ENCODE results near the gene ORC2. TPM values are rescaled to one million over a fixed set of nuclear protein-coding genes. Genes with fewer than 3 reads are reported as not detected.
"Not testable (repeated sequence)": the region's sequence is repeated elsewhere in the genome, so short reads cannot be mapped to it uniquely, and the experiment has no call there.

Gene ORC2
- total RNA-seq, 2 experiments from 2014 or later: 49.2 to 52.6 TPM

GRCh38 chr2:200922439-200922838, 41.0 kb downstream of the ORC2 start:
- Mint-ChIP-seq H3K27ac (no peak overlapping the region), H3K4me1 (peaks cover 8% of the 10 kb centered on the region), H3K27me3 (no peaks in the 10 kb centered on the region), H3K4me3 (no peak overlapping the region), H3K9me3 (no peaks in the 10 kb centered on the region), H3K36me3 (ENCODE audit: low read depth) (peaks cover 48% of the 10 kb centered on the region)
- ChIA-PET POLR2A (no interaction called here), CTCF (interaction anchor here (1.6 to 1.8 kb wide), 2 partner anchors 19 to 41 kb away, joined by 4 to 6 read pairs; partner anchors contain the start of gene ORC2)
- no peak for DNase-seq

DNA sequence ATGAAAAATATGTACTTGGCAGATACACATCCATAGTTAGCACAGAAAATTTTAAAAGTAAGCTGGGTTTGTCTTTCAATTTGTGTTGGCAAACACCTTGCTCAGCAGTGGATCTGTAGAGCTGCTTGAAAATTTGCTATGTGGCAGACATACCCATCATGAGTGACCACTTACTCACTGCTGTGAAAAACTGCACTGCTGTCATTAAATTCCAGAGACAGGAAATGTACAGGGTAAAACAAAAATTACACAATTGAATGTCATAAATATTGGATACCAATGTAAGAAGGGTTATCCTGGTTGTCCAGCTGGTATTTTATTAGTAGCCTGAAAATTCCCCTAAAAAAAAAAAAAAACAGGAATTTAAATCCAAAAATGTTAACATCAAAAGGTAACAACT, 49.8 kb downstream of the ORC2 start:
- no peak for DNase-seq
- Mint-ChIP-seq H3K4me3 (no peak overlapping the region), H3K4me1 (no peaks in the 10 kb centered on the region), H3K9me3 (no peaks in the 10 kb centered on the region), H3K27ac (no peak overlapping the region), H3K36me3 (ENCODE audit: low read depth) (peaks cover 45% of the 10 kb centered on the region), H3K27me3 (no peaks in the 10 kb centered on the region)
- ChIA-PET POLR2A (no interaction called here), CTCF (interaction anchor here (0.6 to 1.4 kb wide), 5 partner anchors 12 to 239 kb away, joined by 3 to 4 read pairs (median 3); no protein-coding TSS in a partner anchor)

DNA sequence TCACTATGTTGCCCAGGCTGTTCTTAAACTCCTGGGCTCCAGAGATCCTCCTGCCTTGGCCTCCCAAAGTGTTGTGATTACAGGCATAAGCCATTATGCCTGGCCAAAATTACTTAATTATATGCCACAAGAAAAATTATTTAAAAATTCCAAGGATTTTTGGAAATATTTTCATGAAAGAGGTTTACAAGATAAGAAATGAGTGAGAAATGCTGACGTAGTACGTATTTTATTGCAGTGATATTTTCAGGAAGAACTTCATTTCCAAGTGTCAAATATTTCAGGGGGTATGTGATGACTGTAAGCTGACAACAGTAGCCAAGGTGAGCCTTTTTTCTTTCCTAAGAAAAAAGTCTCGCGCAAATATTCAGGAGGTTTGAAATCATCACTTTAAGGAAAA, 53.5 kb downstream of the ORC2 start:
- no peak for DNase-seq
- CTCF ChIA-PET: interaction anchor here (0.6 kb wide), 1 partner anchor 244 kb away, joined by 3 read pairs; no protein-coding TSS in a partner anchor
- POLR2A ChIA-PET: no interaction called here
- no peaks in the 10 kb centered on the region for H3K4me1 Mint-ChIP-seq
- no peaks in the 10 kb centered on the region for H3K27me3 Mint-ChIP-seq
- H3K36me3 Mint-ChIP-seq (ENCODE audit: low read depth): peaks cover 39% of the 10 kb centered on the region
- H3K9me3 Mint-ChIP-seq: no peaks in the 10 kb centered on the region
- H3K4me3 Mint-ChIP-seq: no peak overlapping the region
- no peak overlapping the region for H3K27ac Mint-ChIP-seq

DNA sequence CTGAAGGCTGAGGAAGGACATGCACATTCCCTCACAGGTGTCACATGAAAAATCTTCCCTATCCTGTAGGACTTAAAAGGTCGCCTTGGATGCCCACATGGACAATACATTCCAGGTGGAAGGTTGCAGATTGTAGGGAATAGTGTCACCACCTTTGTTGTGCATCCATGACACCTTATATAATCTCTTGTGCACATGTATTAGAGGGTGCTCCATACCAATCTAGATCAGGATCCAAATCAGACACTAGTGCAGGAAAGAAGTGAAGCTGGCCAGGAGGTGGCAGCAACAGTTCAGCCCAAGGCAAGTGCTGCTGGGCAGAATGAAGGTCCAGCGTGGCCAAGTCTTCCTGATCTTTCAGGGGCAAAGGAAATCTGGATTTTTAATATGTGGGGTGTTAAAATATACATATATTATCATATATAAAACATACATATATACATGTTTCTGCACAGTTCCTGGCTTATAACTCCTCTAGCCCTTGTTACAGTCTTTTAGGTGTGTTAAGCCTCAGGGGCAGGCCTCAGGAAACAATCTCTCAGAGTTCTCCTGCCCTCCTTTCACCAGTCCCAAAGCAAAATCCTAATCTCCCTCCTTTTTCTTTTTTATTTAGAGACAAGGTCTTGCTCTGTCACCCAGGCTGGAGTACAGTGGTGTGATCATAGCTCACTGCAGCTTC, 57.7 kb downstream of the ORC2 start:
- H3K27me3 Mint-ChIP-seq: no peaks in the 10 kb centered on the region
- peak; percentile 67 for DNase-seq
- POLR2A ChIA-PET: interaction anchor here (0.6 kb wide), 1 partner anchor 224 kb away, joined by 4 read pairs; no protein-coding TSS in a partner anchor
- H3K4me3 Mint-ChIP-seq: no peak overlapping the region
- CTCF ChIA-PET: interaction anchor here (0.6 to 3.4 kb wide), 19 partner anchors 8 to 1011 kb away, joined by 3 to 17 read pairs (median 4); partner anchors contain the start of gene CASP10
- no peaks in the 10 kb centered on the region for H3K9me3 Mint-ChIP-seq
- H3K27ac Mint-ChIP-seq: no peak overlapping the region
- H3K4me1 Mint-ChIP-seq: peaks cover 10% of the 10 kb centered on the region
- peaks cover 34% of the 10 kb centered on the region for H3K36me3 Mint-ChIP-seq (ENCODE audit: low read depth)

DNA sequence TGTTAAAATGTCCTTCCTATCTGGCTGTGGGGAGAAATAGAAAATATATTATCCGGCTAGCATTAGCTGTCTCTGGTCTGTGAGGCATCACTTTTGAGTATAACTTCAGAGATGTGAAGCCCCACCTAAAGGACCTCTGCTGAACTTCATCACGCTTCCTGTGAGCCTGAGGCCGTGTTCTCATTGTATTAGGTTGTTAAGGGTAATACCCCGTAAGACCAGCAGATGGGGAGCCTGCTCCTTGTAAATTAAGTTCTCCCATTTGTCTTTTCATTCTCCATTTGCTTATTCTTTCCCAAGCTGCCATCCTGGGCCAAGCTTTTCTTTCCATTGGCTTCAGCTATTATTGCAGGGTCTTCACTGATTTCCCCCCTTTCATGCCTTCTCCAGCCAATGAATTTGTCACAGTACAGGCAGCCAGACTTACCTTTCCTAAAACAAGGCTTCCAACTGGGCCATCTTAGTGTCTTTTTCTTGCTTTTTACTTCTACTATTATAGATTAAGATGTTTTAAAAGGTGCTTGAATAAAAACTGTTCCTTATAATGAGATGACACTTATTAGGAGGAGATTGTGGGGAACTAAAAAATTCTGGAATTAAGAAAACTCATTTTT, 61.9 kb downstream of the ORC2 start:
- Mint-ChIP-seq H3K9me3 (no peaks in the 10 kb centered on the region), H3K27ac (peak overlapping the region; percentile 65), H3K4me3 (no peak overlapping the region), H3K4me1 (peaks cover 12% of the 10 kb centered on the region), H3K27me3 (no peaks in the 10 kb centered on the region), H3K36me3 (ENCODE audit: low read depth) (peaks cover 48% of the 10 kb centered on the region)
- CTCF ChIA-PET: interaction anchor here (0.6 to 1.6 kb wide), 22 partner anchors 9 to 362 kb away, joined by 3 to 17 read pairs (median 4); partner anchors contain the start of genes CLK1, NIF3L1 and PPIL3
- peak; percentile 87 for DNase-seq
- POLR2A ChIA-PET: no interaction called here

GRCh38 chr2:200899482-200899881, 64.0 kb downstream of the ORC2 start:
- POLR2A ChIA-PET: no interaction called here
- CTCF ChIA-PET: interaction anchor here (0.6 kb wide), 1 partner anchor 20 kb away, joined by 9 read pairs; no protein-coding TSS in a partner anchor
- H3K27ac Mint-ChIP-seq: no peak overlapping the region
- no peak overlapping the region for H3K4me3 Mint-ChIP-seq
- H3K9me3 Mint-ChIP-seq: no peaks in the 10 kb centered on the region
- peaks cover 12% of the 10 kb centered on the region for H3K4me1 Mint-ChIP-seq
- H3K27me3 Mint-ChIP-seq: no peaks in the 10 kb centered on the region
- H3K36me3 Mint-ChIP-seq (ENCODE audit: low read depth): peaks cover 51% of the 10 kb centered on the region
- no peak for DNase-seq

DNA sequence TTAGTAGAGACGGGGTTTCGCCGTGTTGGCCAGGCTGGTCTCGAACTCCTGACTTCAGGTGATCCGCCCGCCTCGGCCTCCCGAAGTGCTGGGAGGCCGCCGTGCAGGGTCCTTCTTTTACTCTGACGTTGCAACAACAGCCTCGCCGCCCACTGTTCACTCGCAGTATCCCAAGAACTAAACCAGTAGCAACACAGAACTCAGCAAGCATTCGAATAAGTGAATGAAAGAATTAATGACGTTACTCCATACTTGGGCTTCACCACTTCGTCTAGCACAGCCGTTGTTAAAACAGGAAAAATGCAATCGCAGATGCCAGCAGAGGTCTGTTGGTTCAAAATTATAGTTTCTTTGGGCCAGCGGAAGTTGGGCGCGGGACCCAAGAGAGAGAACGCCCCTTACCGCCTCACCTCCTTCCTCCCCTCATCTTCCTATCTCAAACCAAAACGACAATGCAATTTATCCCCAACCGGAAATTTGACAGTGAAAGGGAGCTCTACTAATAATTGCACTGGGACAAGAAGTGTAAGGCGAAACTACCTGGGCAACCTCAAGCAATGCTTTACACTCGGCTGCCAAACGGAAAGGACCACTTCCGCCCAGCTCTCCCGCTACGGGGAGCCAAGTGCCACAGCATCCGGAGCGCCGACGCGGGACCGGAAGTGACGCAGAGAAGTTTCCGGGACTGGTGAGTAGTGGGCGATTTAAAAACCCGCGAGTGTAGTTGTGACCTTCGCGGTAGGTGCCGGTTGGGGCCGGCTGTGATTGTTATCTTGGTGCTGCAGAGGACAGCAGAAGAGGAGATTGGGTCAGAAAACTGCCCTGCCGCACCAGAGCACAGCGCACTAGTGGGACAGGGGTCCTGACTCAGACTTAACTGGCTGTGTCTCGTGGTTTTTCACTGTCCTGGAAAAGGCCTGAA, 74.5 kb downstream of the ORC2 start, which contains the start of the genes NIF3L1 and PPIL3:
NIF3L1 (plus strand) TSS at position 668 of the 922 bp plus-strand sequence. CDS start 2,573 bp downstream, outside the sequence.
PPIL3 (minus strand) TSS at position 374 of the 922 bp plus-strand sequence. CDS start 1,462 bp downstream, outside the sequence.
- Mint-ChIP-seq H3K36me3 (ENCODE audit: low read depth) (peaks cover 32% of the 10 kb centered on the region), H3K27me3 (no peaks in the 10 kb centered on the region), H3K27ac (peak within 1 kb of the TSS; percentile 99), H3K4me1 (peaks cover 52% of the 10 kb centered on the region), H3K9me3 (no peaks in the 10 kb centered on the region), H3K4me3 (peak within 1 kb of the TSS; percentile 97)
- ChIA-PET POLR2A (interaction anchor here (0.7 to 1.4 kb wide), 5 partner anchors 19 to 373 kb away, joined by 3 to 9 read pairs (median 5); partner anchors contain the start of genes CFLAR and CLK1), CTCF (interaction anchor here (0.6 to 3.5 kb wide), 18 partner anchors 12 to 344 kb away, joined by 3 to 17 read pairs (median 4); partner anchors contain the start of genes CASP10 and CLK1)
- peak; percentile 98 for DNase-seq

- DNase-seq, H3K27ac Mint-ChIP-seq, H3K27me3 Mint-ChIP-seq, POLR2A ChIA-PET, H3K4me3 Mint-ChIP-seq, H3K9me3 Mint-ChIP-seq: not testable (repeated sequence)
- Mint-ChIP-seq H3K4me1 (peaks cover 22% of the 10 kb centered on the region), H3K36me3 (ENCODE audit: low read depth) (peaks cover 48% of the 10 kb centered on the region)
- CTCF ChIA-PET: interaction anchor here (1.2 kb wide), 1 partner anchor 263 kb away, joined by 4 read pairs; no protein-coding TSS in a partner anchor
Measured at GRCh38 chr2:200881715-200882249, 81.7 kb downstream of the ORC2 start.

GRCh38 chr2:200878289-200878880, 85.1 kb downstream of the ORC2 start:
- H3K9me3 Mint-ChIP-seq: no peaks in the 10 kb centered on the region
- no peak for DNase-seq
- H3K4me1 Mint-ChIP-seq: peaks cover 10% of the 10 kb centered on the region

DNA sequence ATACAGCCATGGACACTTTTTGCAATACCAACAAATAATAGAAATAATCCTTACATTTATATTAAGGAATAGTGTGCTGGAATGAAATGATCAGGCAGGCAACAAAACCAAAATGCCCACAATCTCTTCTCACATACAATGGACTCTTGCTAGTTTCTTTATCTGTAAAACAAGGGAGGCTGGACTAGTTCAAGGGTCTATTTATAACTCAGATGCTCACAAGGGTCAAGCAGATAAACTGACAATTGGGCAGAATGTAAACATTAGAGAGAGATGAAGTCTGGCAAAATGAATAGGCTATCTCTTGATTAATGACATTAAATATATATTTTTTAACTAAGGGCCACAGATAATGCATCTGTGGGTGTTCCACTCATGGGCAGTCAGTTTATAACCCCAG, 86.0 kb downstream of the ORC2 start:
- ChIA-PET CTCF (interaction anchor here (0.6 to 2.0 kb wide), 3 partner anchors 10 to 311 kb away, joined by 3 to 6 read pairs (median 3); no protein-coding TSS in a partner anchor), POLR2A (no interaction called here)
- Mint-ChIP-seq H3K36me3 (ENCODE audit: low read depth) (peaks cover 57% of the 10 kb centered on the region), H3K4me1 (peaks cover 6% of the 10 kb centered on the region), H3K9me3 (no peaks in the 10 kb centered on the region), H3K27ac (no peak overlapping the region), H3K4me3 (no peak overlapping the region), H3K27me3 (no peaks in the 10 kb centered on the region)
- no peak for DNase-seq

More at GRCh38 chr2:200878289-200878880, 85.1 kb downstream of the ORC2 start:
- ChIA-PET POLR2A (no interaction called here), CTCF (interaction anchor here (0.6 to 2.0 kb wide), 4 partner anchors 9 to 312 kb away, joined by 3 to 6 read pairs (median 3); no protein-coding TSS in a partner anchor)
- Mint-ChIP-seq H3K36me3 (ENCODE audit: low read depth) (peaks cover 56% of the 10 kb centered on the region), H3K27ac (no peak overlapping the region), H3K27me3 (no peaks in the 10 kb centered on the region), H3K4me3 (no peak overlapping the region)

GRCh38 chr2:200873560-200873959, 89.9 kb downstream of the ORC2 start:
- CTCF ChIA-PET: interaction anchor here (1.5 kb wide), 1 partner anchor 10 kb away, joined by 4 read pairs; the partner anchor contains the start of gene CLK1
- Mint-ChIP-seq H3K27me3 (no peaks in the 10 kb centered on the region), H3K4me3 (no peak overlapping the region), H3K36me3 (ENCODE audit: low read depth) (peaks cover 54% of the 10 kb centered on the region), H3K9me3 (no peaks in the 10 kb centered on the region), H3K27ac (no peak overlapping the region), H3K4me1 (peaks cover 21% of the 10 kb centered on the region)
- no peak for DNase-seq
- POLR2A ChIA-PET: no interaction called here
